ENCODE data around the gene CADM1. TPM values are rescaled to one million over a fixed set of nuclear protein-coding genes. Genes with fewer than 3 reads are reported as not detected.

Gene CADM1
- total and polyA plus RNA-seq, 11 donors = 11.4 to 80.2 (median 40.6) TPM

DNA sequence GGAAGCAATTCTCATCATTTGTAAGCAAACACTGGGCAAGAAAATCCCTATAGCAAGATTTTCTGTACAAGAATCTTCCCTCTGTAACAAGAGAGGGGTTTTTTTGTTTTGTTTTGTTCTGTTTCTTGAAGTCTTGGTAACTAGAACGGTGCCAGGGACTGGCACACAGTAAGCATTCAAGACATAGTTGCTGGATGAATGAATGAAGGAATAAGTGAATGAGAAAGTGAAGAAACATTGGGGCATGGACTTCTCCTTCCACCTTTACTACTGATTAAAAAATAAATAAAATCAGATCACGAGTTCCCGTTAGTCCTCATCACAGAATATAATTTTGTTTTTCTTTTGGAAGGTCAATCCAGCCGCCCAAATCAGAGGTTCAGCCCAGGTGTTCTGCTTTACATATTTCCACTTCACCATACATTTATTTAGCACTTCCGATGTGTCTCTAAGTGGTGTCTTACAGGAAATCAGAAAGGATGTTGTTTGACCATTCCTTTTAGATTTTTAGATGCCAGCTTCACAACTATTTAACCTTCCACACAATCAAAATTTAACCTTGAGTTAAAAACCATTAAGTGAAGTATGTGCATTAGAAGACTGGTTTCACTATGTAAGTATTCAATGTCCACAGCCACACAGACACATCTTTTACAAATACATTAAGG, 281.2 kb downstream of the CADM1 start:
- TF ChIP-seq POLR2A (IDR thresholded peaks at IDR 0.05) = no peak
- no peak for TF ChIP-seq CTCF (IDR thresholded peaks at IDR 0.05)
- ATAC-seq (no peak), DNase-seq (no peak)
- peaks cover 0 to 4% (median 0%) of the 10 kb centered on the region in 12 donors for H3K9me3 ChIP-seq
- intact Hi-C loops (cut with DNase I) = no loop called here
- no peak overlapping the region for H3K27ac ChIP-seq
- H3K36me3 ChIP-seq = no peaks in the 10 kb centered on the region
- H3K27me3 ChIP-seq = no peaks in the 10 kb centered on the region
- H3K4me1 ChIP-seq = peaks cover 0 to 20% (median 6%) of the 10 kb centered on the region in 12 donors
- WGBS, 4 donors = 83 to 92% (median 87%) methylated on average over 5 of the region's 5 CpGs
- no peak overlapping the region for H3K4me3 ChIP-seq

DNA sequence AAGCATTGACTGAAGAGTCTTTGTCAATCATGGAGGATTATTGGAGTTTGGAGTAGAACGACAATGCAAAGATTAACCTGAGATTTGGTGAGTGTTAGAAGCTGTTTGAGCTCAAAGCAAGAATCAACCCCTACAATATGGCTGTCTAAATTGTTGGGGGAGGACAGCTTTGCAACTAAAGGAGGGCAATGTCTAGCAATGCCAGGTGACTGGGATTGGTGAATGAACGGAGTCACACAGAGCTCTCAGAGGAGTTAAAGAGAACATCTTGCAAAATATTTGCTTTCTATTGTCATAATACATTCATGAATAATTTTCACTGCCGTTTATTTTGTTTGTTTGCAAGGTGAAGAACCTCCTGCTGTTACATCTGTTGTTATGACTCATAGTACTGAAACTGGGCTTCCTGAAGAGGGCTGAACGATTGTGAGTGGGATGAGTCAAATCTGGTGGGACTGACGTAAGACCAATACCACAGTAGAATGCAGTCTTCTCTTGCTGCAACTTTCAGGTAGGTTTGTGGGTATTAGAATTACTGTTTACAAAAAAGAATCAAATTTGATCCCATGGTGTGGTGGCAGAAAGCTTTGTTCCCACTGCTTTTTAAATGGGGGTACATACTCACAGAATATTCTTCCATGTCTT, 281.9 kb downstream of the CADM1 start:
- TF ChIP-seq POLR2A (IDR thresholded peaks at IDR 0.05) (no peak), CTCF (IDR thresholded peaks at IDR 0.05) (no peak)
- H3K9me3 ChIP-seq = peaks cover 0 to 4% (median 0%) of the 10 kb centered on the region in 12 donors
- DNase-seq = no peak
- no peak overlapping the region for H3K4me3 ChIP-seq
- H3K27ac ChIP-seq = peak overlapping the region in 1 of 12 donors; percentile 6
- WGBS, 4 donors = 63 to 81% (median 67%) methylated on average over 5 of the region's 5 CpGs
- H3K27me3 ChIP-seq = no peaks in the 10 kb centered on the region
- peaks cover 0 to 20% (median 6%) of the 10 kb centered on the region in 12 donors for H3K4me1 ChIP-seq
- peaks cover 0 to 3% (median 0%) of the 10 kb centered on the region in 9 donors for H3K36me3 ChIP-seq
- no peak for ATAC-seq
- intact Hi-C loops (cut with DNase I) = no loop called here

DNA sequence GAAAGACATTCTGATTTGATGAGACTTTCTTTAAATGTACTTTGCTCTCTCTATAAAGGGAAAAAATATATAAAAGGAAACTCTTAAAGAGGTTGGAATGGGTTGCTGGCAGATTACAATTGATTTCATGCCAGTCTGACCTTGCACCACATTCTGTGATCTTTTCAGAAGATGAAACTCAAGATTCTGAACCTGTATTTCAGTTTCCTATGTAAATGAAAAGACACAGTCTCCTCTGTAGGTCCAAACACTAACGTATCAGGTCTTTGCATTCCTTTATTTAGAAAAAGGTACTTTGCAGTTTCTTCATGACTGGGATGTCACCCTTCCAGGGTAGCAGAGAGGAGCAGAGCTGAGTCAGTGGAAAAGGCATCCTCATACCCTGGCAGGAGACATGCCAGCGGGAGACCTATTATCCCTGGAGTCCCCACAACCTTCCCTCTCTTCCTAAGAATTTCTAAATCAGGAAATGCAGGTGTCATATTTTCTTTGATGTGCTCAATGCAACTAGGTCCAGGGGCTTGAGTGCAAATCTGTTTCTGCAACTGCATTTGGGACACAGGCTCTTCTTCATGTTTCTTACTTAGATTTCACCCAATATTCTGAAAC, 282.6 kb downstream of the CADM1 start:
- intact Hi-C loops (cut with DNase I) = no loop called here

More for the DNA sequence above, 282.6 kb downstream of the CADM1 start:
- peaks cover 0 to 20% (median 4%) of the 10 kb centered on the region in 12 donors for H3K4me1 ChIP-seq
- peak overlapping the region in 3 of 12 donors; percentile 6 to 47 (median 18) for H3K27ac ChIP-seq
- peaks cover 0 to 4% (median 0%) of the 10 kb centered on the region in 12 donors for H3K9me3 ChIP-seq
- no peak for TF ChIP-seq POLR2A (IDR thresholded peaks at IDR 0.05)
- TF ChIP-seq CTCF (IDR thresholded peaks at IDR 0.05) = no peak
- 60 to 87% (median 84%) methylated on average over 2 of the region's 2 CpGs for WGBS, 4 donors
- no peaks in the 10 kb centered on the region for H3K27me3 ChIP-seq
- H3K36me3 ChIP-seq = peaks cover 0 to 11% (median 0%) of the 10 kb centered on the region in 9 donors
- H3K4me3 ChIP-seq = no peak overlapping the region
- no peak for DNase-seq
- no peak for ATAC-seq

All from heart left ventricle (tissue), 16 donors.